Measurements from ENCODE around the gene MRC2. TPM values are rescaled to one million over a fixed set of nuclear protein-coding genes. Genes with fewer than 3 reads are reported as not detected.

Gene MRC2
- total RNA-seq, 1 experiment from 2014 or later: 215 TPM

DNA sequence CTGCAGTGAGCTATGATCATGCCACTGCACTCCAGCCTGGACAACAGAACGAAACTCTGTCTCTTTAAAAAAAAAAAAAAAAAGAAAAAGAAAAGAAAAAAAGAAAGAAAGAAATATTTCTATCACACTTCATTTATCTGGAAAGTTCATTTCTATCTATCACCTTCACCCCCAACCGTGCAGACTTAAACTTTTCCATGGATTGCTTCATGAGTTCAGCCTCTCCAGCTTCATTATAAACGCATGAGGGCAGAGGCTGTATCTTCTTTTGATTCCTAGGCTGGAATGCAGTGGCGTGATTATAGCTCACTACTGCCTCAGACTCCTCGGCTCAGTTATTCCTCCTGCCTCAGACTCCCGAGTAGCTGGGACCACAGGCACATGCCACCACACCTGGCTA is 28.2 kb downstream of the MRC2 start:
- in situ Hi-C loops (cut with HindIII; ENCODE audit: low pct_unique_long_range_greater_than_20kb, low sequenced_read_pairs): no loop called here
- DNase-seq (ENCODE audit: low read depth): no peak

DNA sequence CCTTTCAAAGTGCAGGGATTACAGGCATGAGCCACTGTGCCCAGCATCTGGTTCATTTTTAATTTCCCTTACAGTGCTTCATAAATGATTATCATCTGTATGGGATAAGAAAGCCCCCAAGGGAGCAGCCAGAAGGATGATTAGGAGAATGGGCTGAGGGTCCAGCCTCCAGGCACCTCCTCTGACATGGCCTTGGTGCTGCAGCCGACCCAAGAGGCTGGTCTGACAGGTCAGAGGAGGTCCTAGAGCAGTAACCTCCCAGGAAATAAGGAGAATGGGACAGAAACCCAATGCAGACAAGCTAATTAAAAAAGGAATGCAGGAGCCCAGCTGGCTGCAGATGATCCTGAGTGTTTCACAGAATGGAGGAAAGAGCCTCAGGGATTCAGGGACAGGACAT is 29.0 kb downstream of the MRC2 start:
- in situ Hi-C loops (cut with HindIII; ENCODE audit: low pct_unique_long_range_greater_than_20kb, low sequenced_read_pairs): no loop called here
- DNase-seq (ENCODE audit: low read depth): no peak

DNA sequence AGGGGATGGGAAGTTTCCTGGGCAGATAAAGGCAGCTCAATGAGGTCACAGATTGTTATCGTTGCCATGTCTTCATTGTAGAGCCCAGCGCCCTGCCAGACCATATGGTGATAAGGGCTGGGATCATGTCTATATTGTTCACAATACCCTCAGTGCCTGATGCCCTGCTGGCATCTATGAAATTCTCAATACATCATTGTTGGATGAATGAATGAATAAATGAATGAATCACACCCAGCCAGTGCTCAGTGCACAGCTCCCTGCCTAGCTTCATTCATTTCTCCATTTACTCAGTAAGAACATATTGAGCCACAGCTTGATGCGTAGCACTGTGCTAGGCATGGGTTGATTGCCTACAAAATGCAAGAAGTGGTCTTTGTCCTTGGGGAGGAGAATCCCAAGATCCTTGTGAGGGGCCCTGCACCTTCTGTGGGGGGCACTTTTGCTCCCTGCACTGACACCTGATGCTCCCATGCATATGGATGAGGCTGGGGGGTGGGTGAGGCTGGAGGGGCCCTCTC is 29.7 kb downstream of the MRC2 start:
- in situ Hi-C loops (cut with HindIII; ENCODE audit: low pct_unique_long_range_greater_than_20kb, low sequenced_read_pairs): no loop called here
- DNase-seq (ENCODE audit: low read depth): no peak

DNA sequence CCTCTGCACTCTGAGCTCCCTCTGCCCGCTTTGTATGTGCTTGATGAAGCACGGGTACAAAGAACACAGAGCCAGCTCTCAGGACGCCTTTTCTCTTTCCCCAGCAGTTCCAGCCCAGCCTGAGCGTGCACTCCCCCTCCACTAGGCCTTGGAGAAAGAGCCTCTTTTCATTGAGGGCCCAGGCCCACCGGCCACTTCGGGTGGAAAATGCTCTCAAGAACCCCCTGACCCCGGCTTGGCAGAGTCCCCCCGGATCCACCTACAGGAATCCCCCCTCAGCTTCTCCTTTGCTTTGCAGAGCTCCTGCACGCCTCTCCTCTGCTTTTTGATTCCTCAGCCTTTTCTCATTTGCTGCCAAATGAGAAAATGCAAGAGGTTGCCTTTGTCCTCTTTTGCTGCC is 30.2 kb downstream of the MRC2 start:
- in situ Hi-C loops (cut with HindIII; ENCODE audit: low pct_unique_long_range_greater_than_20kb, low sequenced_read_pairs): no loop called here
- DNase-seq (ENCODE audit: low read depth): no peak

DNA sequence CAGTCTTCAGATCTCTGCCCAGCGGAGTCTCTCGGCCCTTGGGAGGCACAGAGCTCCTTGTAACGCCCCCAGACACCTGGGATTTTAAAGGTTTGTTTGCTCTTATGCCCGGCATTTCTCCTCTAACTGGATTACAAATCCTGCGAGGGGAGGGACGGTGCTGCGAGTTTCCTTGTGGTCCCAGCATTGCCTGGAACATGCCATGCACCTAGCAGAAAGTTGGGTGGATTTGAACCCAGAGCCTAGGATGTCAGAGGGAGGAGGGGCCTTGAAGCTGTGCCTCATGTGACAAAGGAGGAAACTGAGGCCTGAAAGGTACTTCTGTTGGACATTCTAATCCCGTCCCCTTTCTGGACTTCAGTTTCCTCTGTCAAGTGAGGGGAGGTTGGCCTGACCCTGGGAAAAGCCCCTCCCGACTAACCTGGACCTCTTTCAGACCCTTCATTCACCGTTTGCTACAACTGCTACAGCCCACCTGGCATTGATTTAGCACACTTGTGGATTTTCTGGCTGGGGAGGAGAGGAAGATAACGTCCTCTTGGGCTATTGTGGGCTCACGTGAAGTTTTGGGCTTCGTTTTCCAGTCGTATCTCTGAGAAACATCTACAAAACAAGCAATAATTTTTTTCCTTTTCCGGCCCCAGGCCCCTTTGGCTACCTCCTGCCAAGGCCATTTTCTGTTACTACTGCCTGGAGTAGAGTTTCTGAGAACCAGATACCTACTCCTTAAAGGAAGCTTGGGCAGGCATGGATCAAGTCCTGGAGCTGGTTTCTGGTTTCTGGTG is 30.9 kb downstream of the MRC2 start:
- in situ Hi-C loops (cut with HindIII; ENCODE audit: low pct_unique_long_range_greater_than_20kb, low sequenced_read_pairs): no loop called here
- no peak for DNase-seq (ENCODE audit: low read depth)

DNA sequence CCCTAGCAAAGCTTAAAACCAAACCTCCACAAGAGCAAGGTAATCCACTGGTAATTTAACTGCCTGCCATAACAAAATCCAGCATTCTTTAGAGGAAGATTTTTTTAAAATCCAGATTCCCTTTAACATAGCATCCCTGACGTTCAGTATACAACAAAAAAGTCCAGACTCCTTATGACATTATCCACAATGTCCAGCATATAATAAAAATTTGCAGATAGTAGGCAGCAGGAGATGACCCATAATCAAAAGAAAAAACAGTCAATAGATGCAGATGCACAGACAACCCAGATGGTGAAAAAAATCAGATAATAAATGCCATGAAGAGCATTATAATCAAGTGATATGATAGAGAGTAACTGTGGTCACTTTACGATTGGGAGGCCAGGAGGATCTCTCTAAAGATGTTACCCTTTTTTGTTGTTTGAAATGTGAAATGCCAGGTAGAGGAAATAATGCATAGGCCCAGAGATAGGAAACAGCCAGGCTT is 33.2 kb downstream of the MRC2 start:
- in situ Hi-C loops (cut with HindIII; ENCODE audit: low pct_unique_long_range_greater_than_20kb, low sequenced_read_pairs): no loop called here
- no peak for DNase-seq (ENCODE audit: low read depth)

DNA sequence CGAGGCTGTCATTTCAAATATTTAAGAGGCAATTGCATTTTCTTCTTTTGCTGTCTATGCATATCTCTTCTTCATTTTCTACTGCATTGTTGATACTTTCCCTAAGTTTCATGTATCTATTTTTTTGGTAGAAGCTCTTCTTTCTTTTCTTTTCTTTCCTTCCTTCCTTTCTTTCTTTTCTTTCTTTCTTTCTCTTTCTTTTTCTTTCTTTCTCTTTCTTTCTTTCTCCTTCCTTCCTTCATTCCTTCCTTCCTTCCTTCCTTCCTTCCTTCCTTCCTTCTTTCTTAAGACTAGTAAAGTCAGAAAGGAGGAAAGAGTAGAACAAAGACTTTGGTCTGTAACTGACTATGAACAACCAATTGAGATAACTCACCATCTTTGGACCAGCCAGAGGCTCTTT is 33.9 kb downstream of the MRC2 start:
- in situ Hi-C loops (cut with HindIII; ENCODE audit: low pct_unique_long_range_greater_than_20kb, low sequenced_read_pairs): no loop called here
- DNase-seq (ENCODE audit: low read depth): no peak

DNA sequence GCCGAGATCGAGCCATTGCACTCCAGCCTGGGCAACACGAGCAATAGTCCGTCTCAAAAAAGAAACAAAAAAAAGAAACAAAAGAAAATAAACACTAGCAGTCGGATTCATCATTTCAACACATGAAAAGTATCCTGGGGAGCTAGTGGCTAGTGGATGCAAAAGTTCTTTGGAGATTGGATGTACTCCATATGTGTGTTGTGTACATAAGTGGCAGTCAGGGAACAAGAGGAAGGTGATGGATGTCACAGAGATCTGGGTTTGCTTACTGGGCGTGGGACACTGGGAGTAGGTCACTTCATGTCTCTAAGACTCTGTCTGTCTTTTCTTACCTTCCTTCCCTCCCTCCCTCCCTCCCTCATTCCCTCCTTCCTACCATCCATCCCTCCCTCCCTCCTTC is 35.4 kb downstream of the MRC2 start:
- DNase-seq (ENCODE audit: low read depth): no peak
- in situ Hi-C loops (cut with HindIII; ENCODE audit: low pct_unique_long_range_greater_than_20kb, low sequenced_read_pairs): no loop called here

DNA sequence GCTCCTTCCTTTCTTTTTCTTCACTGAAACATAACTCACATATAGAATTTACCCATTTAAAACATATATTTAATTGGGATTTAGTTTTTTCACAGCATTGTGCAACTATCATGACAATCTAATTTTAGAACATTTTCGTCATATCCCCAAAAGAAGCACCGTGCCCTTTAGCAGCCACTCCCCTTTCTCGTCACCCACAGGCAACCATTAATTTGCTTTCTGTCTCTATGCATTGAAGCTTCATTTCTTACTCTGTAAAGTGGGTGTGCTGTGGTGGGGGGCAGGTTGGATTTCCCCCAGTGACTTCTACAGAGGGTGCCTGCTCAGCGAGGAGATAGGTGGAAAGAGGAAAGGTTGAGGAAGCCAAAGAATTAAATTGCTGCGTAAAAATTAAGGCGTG is 35.8 kb downstream of the MRC2 start:
- DNase-seq (ENCODE audit: low read depth): no peak
- in situ Hi-C loops (cut with HindIII; ENCODE audit: low pct_unique_long_range_greater_than_20kb, low sequenced_read_pairs): no loop called here

DNA sequence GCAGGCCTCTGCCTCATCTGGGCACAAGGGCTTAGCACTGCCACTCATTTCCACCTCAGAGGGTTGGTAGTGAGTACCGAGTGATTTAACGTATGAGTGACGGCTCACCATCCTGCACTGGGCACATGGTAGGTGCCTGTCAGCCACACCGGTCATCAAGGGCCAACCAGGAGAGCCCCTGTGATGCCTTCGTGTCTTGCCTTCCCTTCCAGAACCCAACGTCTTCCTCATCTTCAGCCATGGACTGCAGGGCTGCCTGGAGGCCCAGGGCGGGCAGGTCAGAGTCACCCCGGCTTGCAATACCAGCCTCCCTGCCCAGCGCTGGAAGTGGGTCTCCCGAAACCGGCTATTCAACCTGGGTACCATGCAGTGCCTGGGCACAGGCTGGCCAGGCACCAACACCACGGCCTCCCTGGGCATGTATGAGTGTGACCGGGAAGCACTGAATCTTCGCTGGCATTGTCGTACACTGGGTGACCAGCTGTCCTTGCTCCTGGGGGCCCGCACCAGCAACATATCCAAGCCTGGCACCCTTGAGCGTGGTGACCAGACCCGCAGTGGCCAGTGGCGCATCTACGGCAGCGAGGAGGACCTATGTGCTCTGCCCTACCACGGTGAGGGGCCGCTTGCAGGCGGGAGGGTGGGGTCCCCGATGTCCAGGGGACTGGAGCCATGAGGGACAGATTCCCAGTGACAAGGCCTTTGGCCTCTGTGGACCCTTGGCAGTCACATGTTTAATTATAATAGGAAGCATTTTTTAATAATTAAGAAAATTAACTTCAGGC is 37.1 kb downstream of the MRC2 start:
- in situ Hi-C loops (cut with HindIII; ENCODE audit: low pct_unique_long_range_greater_than_20kb, low sequenced_read_pairs): no loop called here
- DNase-seq (ENCODE audit: low read depth): no peak

DNA sequence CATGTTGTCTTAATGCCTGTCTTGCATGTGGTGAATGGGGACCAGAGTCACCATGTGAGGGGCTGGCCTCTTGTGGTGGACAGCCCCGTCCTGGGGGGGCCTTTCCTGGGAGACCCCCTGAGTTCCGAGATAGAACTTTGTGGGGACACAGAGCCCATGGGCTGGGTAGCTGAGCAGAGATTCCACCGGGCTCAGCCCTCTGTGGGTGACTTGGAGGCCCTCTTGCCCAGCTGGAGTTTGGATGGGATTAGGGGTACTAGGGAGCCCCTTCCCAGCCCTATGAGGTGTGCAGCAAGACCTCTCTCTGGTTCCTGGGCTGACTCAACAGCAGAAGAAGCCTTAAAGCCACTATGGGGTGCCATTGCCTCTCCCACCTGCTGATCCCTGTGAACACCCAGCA is 38.1 kb downstream of the MRC2 start:
- in situ Hi-C loops (cut with HindIII; ENCODE audit: low pct_unique_long_range_greater_than_20kb, low sequenced_read_pairs): no loop called here

DNA sequence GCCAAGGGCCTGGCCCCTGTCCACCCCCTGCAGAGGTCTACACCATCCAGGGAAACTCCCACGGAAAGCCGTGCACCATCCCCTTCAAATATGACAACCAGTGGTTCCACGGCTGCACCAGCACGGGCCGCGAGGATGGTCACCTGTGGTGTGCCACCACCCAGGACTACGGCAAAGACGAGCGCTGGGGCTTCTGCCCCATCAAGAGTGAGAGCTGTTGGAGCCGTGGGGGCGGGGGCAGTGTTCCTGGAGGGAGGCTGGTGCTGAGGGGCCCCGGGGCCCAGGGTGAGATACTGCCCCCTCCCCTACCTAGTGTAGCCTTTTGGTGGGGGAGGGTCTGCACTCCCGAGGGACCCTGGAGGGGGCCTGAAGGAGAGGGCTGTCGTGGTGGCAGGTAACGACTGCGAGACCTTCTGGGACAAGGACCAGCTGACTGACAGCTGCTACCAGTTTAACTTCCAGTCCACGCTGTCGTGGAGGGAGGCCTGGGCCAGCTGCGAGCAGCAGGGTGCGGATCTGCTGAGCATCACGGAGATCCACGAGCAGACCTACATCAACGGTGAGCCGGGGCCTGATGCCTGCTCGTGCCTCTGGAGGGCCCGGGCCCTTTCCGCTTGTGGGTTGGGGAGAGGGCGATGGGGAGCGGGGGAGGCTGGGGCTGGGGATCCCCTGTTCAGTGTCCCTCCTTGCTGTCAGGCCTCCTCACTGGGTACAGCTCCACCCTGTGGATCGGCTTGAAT is 38.8 kb downstream of the MRC2 start:
- in situ Hi-C loops (cut with HindIII; ENCODE audit: low pct_unique_long_range_greater_than_20kb, low sequenced_read_pairs): no loop called here
- DNase-seq (ENCODE audit: low read depth): no peak

More for the DNA sequence above, 38.1 kb downstream of the MRC2 start:
- no peak for DNase-seq (ENCODE audit: low read depth)

DNA sequence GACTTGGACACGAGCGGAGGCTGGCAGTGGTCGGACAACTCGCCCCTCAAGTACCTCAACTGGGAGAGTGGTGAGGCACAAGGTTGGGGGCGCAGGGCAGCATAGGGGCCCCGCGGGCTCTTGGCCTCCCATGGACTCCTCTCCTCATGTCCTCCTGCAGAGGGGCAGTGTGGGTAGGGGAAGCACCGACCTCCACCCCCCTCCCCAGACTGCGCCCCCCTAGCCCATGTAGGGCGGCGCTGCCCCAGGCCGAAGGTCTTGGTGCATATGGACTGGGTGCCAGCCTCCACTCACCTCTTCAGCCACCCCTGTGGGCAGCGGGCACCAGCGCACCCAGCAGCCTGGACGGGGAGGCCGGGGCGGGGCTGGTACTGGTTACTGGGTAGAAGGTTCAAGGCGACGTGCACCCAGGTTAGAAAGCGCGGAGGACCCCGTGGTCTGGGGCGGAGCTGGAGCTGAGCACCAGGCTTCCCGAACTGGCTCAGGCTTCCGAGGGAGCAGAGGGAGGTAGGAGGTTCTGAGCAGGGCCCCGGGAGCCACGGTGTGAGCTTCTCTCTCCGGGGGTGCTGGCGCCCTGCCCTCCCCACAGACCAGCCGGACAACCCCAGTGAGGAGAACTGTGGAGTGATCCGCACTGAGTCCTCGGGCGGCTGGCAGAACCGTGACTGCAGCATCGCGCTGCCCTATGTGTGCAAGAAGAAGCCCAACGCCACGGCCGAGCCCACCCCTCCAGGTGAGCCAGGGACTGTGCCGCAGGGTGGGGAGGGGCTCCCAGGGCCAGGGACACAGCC is 39.5 kb downstream of the MRC2 start:
- no peak for DNase-seq (ENCODE audit: low read depth)
- in situ Hi-C loops (cut with HindIII; ENCODE audit: low pct_unique_long_range_greater_than_20kb, low sequenced_read_pairs): no loop called here

DNA sequence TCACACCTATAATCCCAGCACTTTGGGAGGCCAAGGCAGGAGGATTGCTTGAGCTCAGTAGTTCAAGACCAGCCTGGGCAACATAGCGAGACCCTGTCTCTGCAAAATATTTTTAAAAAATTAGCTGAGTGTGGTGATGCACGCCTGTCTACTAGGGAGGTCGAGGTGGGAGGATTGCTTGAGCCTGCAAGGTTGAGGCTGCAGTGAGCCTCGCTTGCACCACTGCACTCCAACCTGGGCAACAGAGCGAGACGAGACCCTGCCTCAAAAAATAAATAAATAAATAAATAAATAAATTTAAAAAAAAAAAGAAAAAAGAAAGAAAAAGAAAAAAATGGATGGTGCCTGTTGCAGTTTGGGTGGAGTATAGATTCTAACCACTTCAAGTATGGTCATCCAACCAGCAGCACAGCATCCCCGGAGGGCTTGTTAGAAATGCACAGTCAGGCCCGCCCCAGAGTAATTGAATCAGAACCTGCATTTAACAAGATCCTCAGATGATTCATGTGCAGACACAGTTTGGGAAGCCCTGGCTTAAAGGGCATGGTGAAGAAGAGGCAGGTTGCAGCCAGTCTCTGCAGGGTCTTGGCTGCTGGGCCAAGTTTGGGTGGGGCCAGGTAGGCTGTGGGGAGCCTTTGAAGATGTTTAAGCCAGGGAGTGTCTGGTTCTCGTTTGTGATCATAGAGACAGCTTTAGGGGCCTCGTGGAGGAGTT is 40.8 kb downstream of the MRC2 start:
- no peak for DNase-seq (ENCODE audit: low read depth)
- in situ Hi-C loops (cut with HindIII; ENCODE audit: low pct_unique_long_range_greater_than_20kb, low sequenced_read_pairs): no loop called here

DNA sequence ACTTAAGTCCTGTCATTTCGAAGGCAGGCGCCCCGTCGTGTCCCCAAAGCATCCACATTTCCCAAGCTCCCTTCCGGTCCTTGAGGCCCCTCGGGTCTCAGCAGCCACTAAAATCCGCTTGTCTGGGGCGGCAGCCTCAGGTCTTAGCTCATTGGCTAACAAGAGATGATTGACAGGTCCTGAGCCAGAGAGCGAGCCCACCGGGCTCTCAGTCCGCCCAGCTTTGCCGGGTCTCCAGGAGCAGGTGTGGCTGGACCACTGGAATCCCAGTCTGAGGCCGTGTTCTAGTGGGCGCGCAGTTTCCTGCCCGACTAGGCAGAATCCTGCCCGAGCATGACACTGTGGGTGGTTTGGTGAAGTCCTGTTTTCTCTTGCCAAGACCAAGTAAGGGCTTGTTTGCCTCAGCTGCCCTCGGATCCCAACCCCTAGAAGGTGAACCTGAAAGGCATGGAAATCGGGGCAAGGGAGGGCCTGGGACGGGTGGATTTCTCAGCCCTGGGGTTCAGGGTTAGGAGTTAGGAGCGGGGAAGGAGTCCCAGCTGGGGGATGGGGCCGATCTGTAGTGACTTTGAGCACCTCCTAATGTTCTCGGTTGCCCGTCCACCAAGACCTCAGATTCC is 42.8 kb downstream of the MRC2 start:
- DNase-seq (ENCODE audit: low read depth): no peak
- in situ Hi-C loops (cut with HindIII; ENCODE audit: low pct_unique_long_range_greater_than_20kb, low sequenced_read_pairs): no loop called here

DNA sequence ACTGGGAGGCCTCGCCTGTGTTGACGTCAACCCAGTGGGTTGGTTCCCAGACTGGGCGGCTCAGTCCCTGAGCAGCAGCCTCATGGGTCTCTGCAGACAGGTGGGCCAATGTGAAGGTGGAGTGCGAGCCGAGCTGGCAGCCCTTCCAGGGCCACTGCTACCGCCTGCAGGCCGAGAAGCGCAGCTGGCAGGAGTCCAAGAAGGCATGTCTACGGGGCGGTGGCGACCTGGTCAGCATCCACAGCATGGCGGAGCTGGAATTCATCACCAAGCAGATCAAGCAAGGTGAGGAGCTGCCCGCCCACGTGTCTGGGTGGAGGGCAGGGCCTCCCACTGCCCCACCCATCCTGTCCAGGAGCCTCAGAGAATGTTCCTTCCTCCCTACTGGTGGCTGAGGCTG is 44.1 kb downstream of the MRC2 start:
- in situ Hi-C loops (cut with HindIII; ENCODE audit: low pct_unique_long_range_greater_than_20kb, low sequenced_read_pairs): no loop called here

DNA sequence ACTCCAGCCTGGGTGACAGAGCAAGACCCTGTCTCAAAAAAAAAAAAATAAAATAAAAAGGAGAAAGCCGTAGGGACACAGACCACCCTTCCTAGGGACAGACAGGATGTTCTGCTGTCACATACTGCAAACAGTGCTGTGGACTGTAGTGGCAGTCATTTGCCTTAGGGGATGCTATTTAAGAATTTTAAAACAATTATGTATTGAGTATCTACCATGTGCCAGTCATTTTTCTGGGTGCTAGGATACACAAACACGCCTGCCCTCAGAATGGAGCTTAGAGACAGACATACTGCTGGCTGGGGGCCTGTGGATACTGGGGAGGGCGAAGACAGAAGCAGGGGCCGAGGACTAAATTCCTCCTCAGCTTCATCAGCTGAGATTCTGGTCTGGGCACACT is 45.5 kb downstream of the MRC2 start:
- no peak for DNase-seq (ENCODE audit: low read depth)
- in situ Hi-C loops (cut with HindIII; ENCODE audit: low pct_unique_long_range_greater_than_20kb, low sequenced_read_pairs): no loop called here

More for the DNA sequence above, 44.1 kb downstream of the MRC2 start:
- DNase-seq (ENCODE audit: low read depth): no peak

All from Caki2 (cell line).